ENCODE data around the gene CDH3. TPM values are rescaled to one million over a fixed set of nuclear protein-coding genes. Genes with fewer than 3 reads are reported as not detected.

Gene CDH3
- total and polyA plus RNA-seq, 2 donors (not counting 1 experiment from before 2014, with no cell fraction given) = 0.14 TPM; not detected in 1

GRCh38 chr16:68717684-68718083, 72.6 kb downstream of the CDH3 start:
- Histone ChIP-seq H4K20me1 (ENCODE audit: control insufficient read depth, extremely low read depth, insufficient read depth, low read length) (no peaks in the 10 kb centered on the region), H3K36me3 (ENCODE audit: control insufficient read depth, insufficient read depth, low read length) (no peaks in the 10 kb centered on the region), H3K9ac (ENCODE audit: insufficient read depth, low read length) (no peak overlapping the region), H3K27me3 (ENCODE audit: control insufficient read depth, insufficient read depth, low read length) (no peaks in the 10 kb centered on the region), H3K4me3 (replicated peaks in 1 of 4; ENCODE audit: control extremely low read depth in 1 of 4, insufficient read depth in 1 of 4, low read depth in 3 of 4, low read length in 4 of 4) (no peak overlapping the region), H3K4me1 (ENCODE audit: control insufficient read depth, extremely low read depth, insufficient read depth, low read length) (no peaks in the 10 kb centered on the region), H3K27ac (ENCODE audit: insufficient read depth, low read length) (no peak overlapping the region), H3K9me3 (ENCODE audit: control insufficient read depth, insufficient read depth, low read depth, low read length) (no peaks in the 10 kb centered on the region), H3K4me2 (ENCODE audit: extremely low read depth, insufficient read depth, low read length) (no peak overlapping the region), H2AFZ (ENCODE audit: low read length) (no peak overlapping the region), H3K79me2 (ENCODE audit: control insufficient read depth, insufficient read depth, low read length) (no peaks in the 10 kb centered on the region)
- TF ChIP-seq EZH2 (IDR thresholded peaks at IDR 0.05; ENCODE audit: low read length, missing control alignments) (no peak), CTCF (conservative IDR thresholded peaks at IDR 0.05 in 1 of 2, IDR thresholded peaks at IDR 0.05 in 1 of 2; ENCODE audit: low read depth in 1 of 2, low read length in 2 of 2) (no peak)
- no peak for DNase-seq (ENCODE audit: low read depth in 2 of 2)

- no peaks in the 10 kb centered on the region for H3K4me1 ChIP-seq (ENCODE audit: control insufficient read depth, extremely low read depth, insufficient read depth, low read length)
- TF ChIP-seq CTCF (conservative IDR thresholded peaks at IDR 0.05 in 1 of 2, IDR thresholded peaks at IDR 0.05 in 1 of 2; ENCODE audit: low read depth in 1 of 2, low read length in 2 of 2) (no peak), EZH2 (IDR thresholded peaks at IDR 0.05; ENCODE audit: low read length, missing control alignments) (no peak)
- no peaks in the 10 kb centered on the region for H3K27me3 ChIP-seq (ENCODE audit: control insufficient read depth, insufficient read depth, low read length)
- DNase-seq (ENCODE audit: low read depth in 2 of 2) = no peak
- no peak overlapping the region for H2AFZ ChIP-seq (ENCODE audit: low read length)
- H3K79me2 ChIP-seq (ENCODE audit: control insufficient read depth, insufficient read depth, low read length) = no peaks in the 10 kb centered on the region
- no peaks in the 10 kb centered on the region for H3K36me3 ChIP-seq (ENCODE audit: control insufficient read depth, insufficient read depth, low read length)
- H3K9me3 ChIP-seq (ENCODE audit: control insufficient read depth, insufficient read depth, low read depth, low read length) = no peaks in the 10 kb centered on the region
- no peaks in the 10 kb centered on the region for H4K20me1 ChIP-seq (ENCODE audit: control insufficient read depth, extremely low read depth, insufficient read depth, low read length)
- H3K27ac ChIP-seq (ENCODE audit: insufficient read depth, low read length) = no peak overlapping the region
- H3K9ac ChIP-seq (ENCODE audit: insufficient read depth, low read length) = no peak overlapping the region
- H3K4me2 ChIP-seq (ENCODE audit: extremely low read depth, insufficient read depth, low read length) = no peak overlapping the region
- no peak overlapping the region for H3K4me3 ChIP-seq (replicated peaks in 1 of 4; ENCODE audit: control extremely low read depth in 1 of 4, insufficient read depth in 1 of 4, low read depth in 3 of 4, low read length in 4 of 4)
These were observed 73.5 kb downstream of the CDH3 start for GRCh38 chr16:68718590-68718989.

DNA sequence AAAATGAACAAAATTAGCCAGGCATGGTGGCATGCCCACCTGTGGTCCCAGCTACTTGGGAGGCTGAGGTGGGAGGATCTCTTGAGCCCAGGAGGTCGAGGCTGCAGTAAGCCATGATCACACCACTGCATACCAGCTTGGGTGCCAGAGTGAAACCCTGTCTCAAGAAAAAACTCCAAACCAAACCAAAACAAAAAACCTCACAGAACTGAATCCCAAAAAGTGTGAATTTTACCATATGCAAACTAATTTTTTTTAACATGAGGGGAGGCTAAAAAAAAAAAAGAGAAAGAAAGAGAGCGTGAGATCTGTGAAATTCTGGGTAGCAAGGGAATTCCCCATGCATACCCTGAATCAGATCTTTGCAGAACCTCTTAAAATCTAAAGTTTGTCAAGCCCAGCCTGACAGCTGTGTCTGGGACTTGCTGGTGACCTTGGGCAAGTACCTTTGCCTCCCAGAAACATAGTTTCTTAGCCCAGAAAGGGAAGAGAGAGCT, 74.9 kb downstream of the CDH3 start:
- TF ChIP-seq EZH2 (IDR thresholded peaks at IDR 0.05; ENCODE audit: low read length, missing control alignments) (no peak), CTCF (conservative IDR thresholded peaks at IDR 0.05 in 1 of 2, IDR thresholded peaks at IDR 0.05 in 1 of 2; ENCODE audit: low read depth in 1 of 2, low read length in 2 of 2) (no peak)

More for the DNA sequence above, 74.9 kb downstream of the CDH3 start:
- no peaks in the 10 kb centered on the region for H3K79me2 ChIP-seq (ENCODE audit: control insufficient read depth, insufficient read depth, low read length)
- no peaks in the 10 kb centered on the region for H3K36me3 ChIP-seq (ENCODE audit: control insufficient read depth, insufficient read depth, low read length)
- H3K9me3 ChIP-seq (ENCODE audit: control insufficient read depth, insufficient read depth, low read depth, low read length) = no peaks in the 10 kb centered on the region
- H3K4me1 ChIP-seq (ENCODE audit: control insufficient read depth, extremely low read depth, insufficient read depth, low read length) = no peaks in the 10 kb centered on the region
- H3K9ac ChIP-seq (ENCODE audit: insufficient read depth, low read length) = no peak overlapping the region
- no peak overlapping the region for H3K4me3 ChIP-seq (replicated peaks in 1 of 4; ENCODE audit: control extremely low read depth in 1 of 4, insufficient read depth in 1 of 4, low read depth in 3 of 4, low read length in 4 of 4)
- H3K27me3 ChIP-seq (ENCODE audit: control insufficient read depth, insufficient read depth, low read length) = no peaks in the 10 kb centered on the region
- H3K4me2 ChIP-seq (ENCODE audit: extremely low read depth, insufficient read depth, low read length) = no peak overlapping the region
- H3K27ac ChIP-seq (ENCODE audit: insufficient read depth, low read length) = no peak overlapping the region
- H2AFZ ChIP-seq (ENCODE audit: low read length) = no peak overlapping the region
- H4K20me1 ChIP-seq (ENCODE audit: control insufficient read depth, extremely low read depth, insufficient read depth, low read length) = no peaks in the 10 kb centered on the region
- no peak for DNase-seq (ENCODE audit: low read depth in 2 of 2)
